A549 (cell line): ENCODE data around the gene NHERF1. TPM values are rescaled to one million over a fixed set of nuclear protein-coding genes. Genes with fewer than 3 reads are reported as not detected.

Source experiments
- ATAC-seq, 2 experiments: fragments of 200-7000 bp in 1 of 2; fragments of >200 bp in 1 of 2; cut with Nextera tagmentation in 1 of 2; cut with Tn5 transposase in 1 of 2; 3 replicates each; pipeline versions ENCODE4 v1.8.0 to v1.9.1; 2018 to 2020; ENCODE audit warnings: mild to moderate bottlenecking in 1 of 2, moderate library complexity in 1 of 2
- CTCF ChIA-PET: fragments of 300-600 bp; sonication (Branson Sonifier 250); formaldehyde crosslinking; extraction: SDS; loops from one replicate; lab custom pipeline; 2021; ENCODE audit warnings: antibody characterized with exemption, inconsistent platforms; lab: Yijun Ruan, JAX
- POLR2A ChIA-PET: fragments of 350-600 bp; formaldehyde crosslinking; extraction: SDS; loops from one replicate; lab custom pipeline; 2021; ENCODE audit warnings: antibody characterized with exemption, inconsistent platforms; lab: Yijun Ruan, JAX
- DNase-seq, 2 experiments: peaks; one replicate each; pipeline versions ENCODE4 v3.0.0 to v3.0.0-alpha.2; 2011 to 2016; ENCODE audit warnings: low read depth in 1 of 2, low spot score in 1 of 2
- FAIRE-seq: peaks from 2 replicates; lab custom pipeline; 2011; peaks lifted over from hg19 to GRCh38; lab: Jason Lieb, UNC
- H3K27ac ChIP-seq, 2 experiments: fragments of >200 bp; sonication (Bioruptor Twin); formaldehyde crosslinking; 3 replicates each; pipeline ENCODE4 v1.5.1; 2016 to 2017
- H3K4me1 ChIP-seq: fragments of >200 bp; sonication (Bioruptor Twin); formaldehyde crosslinking; 3 replicates; pipeline ENCODE4 v1.6.1; 2016
- H3K4me2 ChIP-seq: fragments of >200 bp; sonication (Bioruptor Twin); formaldehyde crosslinking; 3 replicates; pipeline ENCODE4 v1.6.1; 2016
- H3K4me3 ChIP-seq: fragments of >200 bp; sonication (Bioruptor Twin); formaldehyde crosslinking; 3 replicates; pipeline ENCODE4 v1.5.1; 2016
- H3K9me3 ChIP-seq: fragments of >200 bp; sonication (Bioruptor Twin); formaldehyde crosslinking; 3 replicates; pipeline ENCODE4 v1.6.1; 2016
- BHLHE40 ChIP-seq: IDR thresholded peaks from 2 replicates; pipeline ENCODE4 v1.6.1; 2012; ENCODE audit warnings: low read depth, low read length, inconsistent platforms
- CEBPB ChIP-seq, 2 experiments: fragments of >200 bp in 1 of 2; sonication (Bioruptor Twin) in 1 of 2; formaldehyde crosslinking in 1 of 2; IDR thresholded peaks; 2 replicates each; pipeline ENCODE4 v1.6.1; 2012 to 2016
- CHD2 ChIP-seq: fragments of 150-350 bp; IDR thresholded peaks from 2 replicates; pipeline ENCODE4 v1.6.1; 2014; ENCODE audit warnings: low read length; ENCODE audit not compliant: partially characterized antibody
- EP300 ChIP-seq, 2 experiments: fragments of >200 bp; sonication (Bioruptor Twin); formaldehyde crosslinking; IDR thresholded peaks; 2 replicates in 1 of 2; 3 replicates in 1 of 2; pipeline ENCODE4 v1.6.1; 2016 to 2017
- ESRRA ChIP-seq: fragments of 150-350 bp; IDR thresholded peaks from 2 replicates; pipeline ENCODE4 v1.6.1; 2014; ENCODE audit warnings: mild to moderate bottlenecking, low read length, borderline replicate concordance
- MYC ChIP-seq: IDR thresholded peaks from 2 replicates; pipeline ENCODE4 v1.6.1; 2012; ENCODE audit warnings: mild to moderate bottlenecking, inconsistent platforms, low read length, improper control_type of control experiment, borderline replicate concordance
- NFE2L2 ChIP-seq: fragments of 150-350 bp; conservative IDR thresholded peaks from 2 replicates; pipeline ENCODE4 v1.6.1; 2014; ENCODE audit warnings: low read length
- RAD21 ChIP-seq, 2 experiments: fragments of >200 bp in 1 of 2; sonication (Bioruptor Twin) in 1 of 2; formaldehyde crosslinking in 1 of 2; IDR thresholded peaks in 1 of 2; conservative IDR thresholded peaks in 1 of 2; 2 replicates in 1 of 2; 3 replicates in 1 of 2; pipeline ENCODE4 v1.6.1; 2012 to 2018; ENCODE audit warnings: inconsistent platforms in 1 of 2
- RARB ChIP-seq: fragments of 250-450 bp; sonication (Bioruptor Pico); IDR thresholded peaks from 2 replicates; pipeline ENCODE4 v1.8.0; 2021; ENCODE audit warnings: mild to moderate bottlenecking, moderate library complexity
- RNF2 ChIP-seq: fragments of 200-600 bp; sonication (generic); IDR thresholded peaks from 2 replicates; pipeline ENCODE4 v1.6.1; 2016; ENCODE audit warnings: low read depth, mild to moderate bottlenecking, antibody characterized with exemption, moderate library complexity, borderline replicate concordance
- SMC3 ChIP-seq: fragments of >200 bp; sonication (Bioruptor Twin); formaldehyde crosslinking; IDR thresholded peaks from 3 replicates; pipeline ENCODE4 v1.6.1; 2018; ENCODE audit warnings: inconsistent platforms
- ZNF302 ChIP-seq: fragments of 250-450 bp; sonication (Bioruptor Pico); IDR thresholded peaks from 2 replicates; pipeline ENCODE4 v1.9.0; 2021; ENCODE audit warnings: inconsistent platforms, mild to moderate bottlenecking, moderate library complexity
- WGBS: methylation state at CpG from one replicate; pipeline ENCODE4 v1.1.6; 2017; ENCODE audit errors: missing lambda C conversion rate; 5-methylcytosine and 5-hydroxymethylcytosine counted together
- polyA plus RNA-seq, 4 experiments: library from polyadenylated mRNA; depleted of rRNA in 3 of 4; stranded (reverse); fragments of >200 nt; fragmentation: RNase III in 1 of 4; extraction: RNeasy Plus Mini Kit Qiagen cat#74134 plus additional on column Dnase treatment in 1 of 4; gene quantifications; 2 replicates in 3 of 4; 3 replicates in 1 of 4; pipeline ENCODE4 v1.2.3, GENCODE V29; 2011 to 2017
- TF ChIP-seq, protein P1 (sequence below): fragments of 200-600 bp; sonication (generic); IDR thresholded peaks from 2 replicates; pipeline ENCODE4 v1.6.1; 2016; ENCODE audit warnings: antibody characterized with exemption, mild to moderate bottlenecking, moderate library complexity
- TF ChIP-seq, protein P2 (sequence below): fragments of >200 bp; sonication (Bioruptor Twin); formaldehyde crosslinking; IDR thresholded peaks from 3 replicates; pipeline ENCODE4 v1.5.1; 2016
- TF ChIP-seq, protein P3 (sequence below): fragments of 450-650 bp; IDR thresholded peaks from 2 replicates; pipeline ENCODE4 v1.6.1; 2014; ENCODE audit warnings: antibody characterized with exemption

Gene NHERF1
- polyA plus RNA-seq, 2 of the 4 experiments (the other 2 are of a cell fraction): 41.5 to 51.5 TPM

DNA sequence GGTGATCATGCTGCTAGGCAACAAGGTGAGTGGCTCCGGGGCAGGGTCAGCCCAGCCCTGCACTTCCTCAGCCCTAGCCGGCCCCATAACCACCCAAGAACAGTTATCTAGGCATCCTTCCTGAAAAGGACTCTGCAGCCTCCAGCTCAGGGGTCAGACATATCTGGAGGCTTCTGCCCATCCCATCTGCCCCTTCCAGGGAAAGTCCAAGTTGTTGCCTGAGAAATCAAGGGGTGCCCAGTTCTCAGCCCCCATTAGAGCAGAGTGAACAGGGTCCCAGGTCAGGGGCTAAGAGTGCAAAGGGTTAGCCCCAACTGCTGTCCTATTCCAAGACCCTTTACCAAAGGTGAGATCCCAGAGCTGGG, 4.1 kb upstream of the NHERF1 start (continued):
- TF ChIP-seq CEBPB (IDR thresholded peaks at IDR 0.05) (no peak), ZNF302 (no peak), RARB (CRISPR knock-in tag) (no peak), SMC3 (no peak), RNF2 (no peak)
- TF ChIP-seq, protein P1, sequence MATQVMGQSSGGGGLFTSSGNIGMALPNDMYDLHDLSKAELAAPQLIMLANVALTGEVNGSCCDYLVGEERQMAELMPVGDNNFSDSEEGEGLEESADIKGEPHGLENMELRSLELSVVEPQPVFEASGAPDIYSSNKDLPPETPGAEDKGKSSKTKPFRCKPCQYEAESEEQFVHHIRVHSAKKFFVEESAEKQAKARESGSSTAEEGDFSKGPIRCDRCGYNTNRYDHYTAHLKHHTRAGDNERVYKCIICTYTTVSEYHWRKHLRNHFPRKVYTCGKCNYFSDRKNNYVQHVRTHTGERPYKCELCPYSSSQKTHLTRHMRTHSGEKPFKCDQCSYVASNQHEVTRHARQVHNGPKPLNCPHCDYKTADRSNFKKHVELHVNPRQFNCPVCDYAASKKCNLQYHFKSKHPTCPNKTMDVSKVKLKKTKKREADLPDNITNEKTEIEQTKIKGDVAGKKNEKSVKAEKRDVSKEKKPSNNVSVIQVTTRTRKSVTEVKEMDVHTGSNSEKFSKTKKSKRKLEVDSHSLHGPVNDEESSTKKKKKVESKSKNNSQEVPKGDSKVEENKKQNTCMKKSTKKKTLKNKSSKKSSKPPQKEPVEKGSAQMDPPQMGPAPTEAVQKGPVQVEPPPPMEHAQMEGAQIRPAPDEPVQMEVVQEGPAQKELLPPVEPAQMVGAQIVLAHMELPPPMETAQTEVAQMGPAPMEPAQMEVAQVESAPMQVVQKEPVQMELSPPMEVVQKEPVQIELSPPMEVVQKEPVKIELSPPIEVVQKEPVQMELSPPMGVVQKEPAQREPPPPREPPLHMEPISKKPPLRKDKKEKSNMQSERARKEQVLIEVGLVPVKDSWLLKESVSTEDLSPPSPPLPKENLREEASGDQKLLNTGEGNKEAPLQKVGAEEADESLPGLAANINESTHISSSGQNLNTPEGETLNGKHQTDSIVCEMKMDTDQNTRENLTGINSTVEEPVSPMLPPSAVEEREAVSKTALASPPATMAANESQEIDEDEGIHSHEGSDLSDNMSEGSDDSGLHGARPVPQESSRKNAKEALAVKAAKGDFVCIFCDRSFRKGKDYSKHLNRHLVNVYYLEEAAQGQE: no peak
- TF ChIP-seq, all 56 proteins: peak for 0

DNA sequence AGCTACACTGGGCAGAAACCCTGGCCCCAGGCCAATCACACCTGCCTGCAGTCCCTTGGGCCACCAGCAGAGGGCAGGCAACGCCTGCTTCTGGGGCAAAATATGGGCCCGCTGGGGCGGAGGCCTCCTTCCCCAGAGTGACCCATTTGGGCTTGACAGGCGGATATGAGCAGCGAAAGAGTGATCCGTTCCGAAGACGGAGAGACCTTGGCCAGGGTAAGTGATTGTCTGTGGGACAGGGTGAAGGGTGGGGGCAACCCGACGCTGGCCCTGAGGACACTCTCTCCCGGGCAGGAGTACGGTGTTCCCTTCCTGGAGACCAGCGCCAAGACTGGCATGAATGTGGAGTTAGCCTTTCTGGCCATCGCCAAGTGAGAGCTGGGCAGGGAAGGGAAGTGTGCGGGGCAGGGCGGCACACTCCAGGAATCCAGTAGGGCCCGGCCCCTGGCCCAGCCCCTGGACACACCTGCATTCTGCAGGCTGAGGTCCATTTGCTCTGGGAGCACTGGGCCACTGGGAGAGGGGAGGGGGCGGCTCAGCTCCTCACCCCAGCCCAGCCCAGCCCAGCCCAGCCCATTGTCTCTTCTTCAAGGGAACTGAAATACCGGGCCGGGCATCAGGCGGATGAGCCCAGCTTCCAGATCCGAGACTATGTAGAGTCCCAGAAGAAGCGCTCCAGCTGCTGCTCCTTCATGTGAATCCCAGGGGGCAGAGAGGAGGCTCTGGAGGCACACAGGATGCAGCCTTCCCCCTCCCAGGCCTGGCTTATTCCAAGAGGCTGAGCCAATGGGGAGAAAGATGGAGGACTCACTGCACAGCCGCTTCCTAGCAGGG, 3.5 kb upstream of the NHERF1 start:
- TF ChIP-seq, protein P2, sequence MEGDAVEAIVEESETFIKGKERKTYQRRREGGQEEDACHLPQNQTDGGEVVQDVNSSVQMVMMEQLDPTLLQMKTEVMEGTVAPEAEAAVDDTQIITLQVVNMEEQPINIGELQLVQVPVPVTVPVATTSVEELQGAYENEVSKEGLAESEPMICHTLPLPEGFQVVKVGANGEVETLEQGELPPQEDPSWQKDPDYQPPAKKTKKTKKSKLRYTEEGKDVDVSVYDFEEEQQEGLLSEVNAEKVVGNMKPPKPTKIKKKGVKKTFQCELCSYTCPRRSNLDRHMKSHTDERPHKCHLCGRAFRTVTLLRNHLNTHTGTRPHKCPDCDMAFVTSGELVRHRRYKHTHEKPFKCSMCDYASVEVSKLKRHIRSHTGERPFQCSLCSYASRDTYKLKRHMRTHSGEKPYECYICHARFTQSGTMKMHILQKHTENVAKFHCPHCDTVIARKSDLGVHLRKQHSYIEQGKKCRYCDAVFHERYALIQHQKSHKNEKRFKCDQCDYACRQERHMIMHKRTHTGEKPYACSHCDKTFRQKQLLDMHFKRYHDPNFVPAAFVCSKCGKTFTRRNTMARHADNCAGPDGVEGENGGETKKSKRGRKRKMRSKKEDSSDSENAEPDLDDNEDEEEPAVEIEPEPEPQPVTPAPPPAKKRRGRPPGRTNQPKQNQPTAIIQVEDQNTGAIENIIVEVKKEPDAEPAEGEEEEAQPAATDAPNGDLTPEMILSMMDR: peak; percentile 99
- 0 out of 5 replicates have a peak, but pooled peaks of 1 of the 2 experiments have one; percentile 2 for TF ChIP-seq EP300 (IDR thresholded peaks at IDR 0.05)
- 0 out of 2 replicates have a peak, but pooled peaks have one; percentile 2 for TF ChIP-seq NFE2L2
- 0 out of 2 replicates have a peak, but pooled peaks have one; percentile 18 for TF ChIP-seq BHLHE40
- TF ChIP-seq, protein P3, sequence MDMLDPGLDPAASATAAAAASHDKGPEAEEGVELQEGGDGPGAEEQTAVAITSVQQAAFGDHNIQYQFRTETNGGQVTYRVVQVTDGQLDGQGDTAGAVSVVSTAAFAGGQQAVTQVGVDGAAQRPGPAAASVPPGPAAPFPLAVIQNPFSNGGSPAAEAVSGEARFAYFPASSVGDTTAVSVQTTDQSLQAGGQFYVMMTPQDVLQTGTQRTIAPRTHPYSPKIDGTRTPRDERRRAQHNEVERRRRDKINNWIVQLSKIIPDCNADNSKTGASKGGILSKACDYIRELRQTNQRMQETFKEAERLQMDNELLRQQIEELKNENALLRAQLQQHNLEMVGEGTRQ: no peak
- peak; percentile 97 to 98 for TF ChIP-seq RAD21 (conservative IDR thresholded peaks at IDR 0.05 in 1 of 2, IDR thresholded peaks at IDR 0.05 in 1 of 2)
- TF ChIP-seq CHD2: peak; percentile 27
- TF ChIP-seq ESRRA: no peak
- TF ChIP-seq SMC3: peak; percentile 96
- 0 out of 2 replicates have a peak, but pooled peaks have one; percentile 45 for TF ChIP-seq MYC
- FAIRE-seq: no peak
- peaks cover 18% of the 10 kb centered on the region for H3K4me1 ChIP-seq
- H3K9me3 ChIP-seq: no peaks in the 10 kb centered on the region
- POLR2A ChIA-PET: interaction anchor here (0.5 to 1.1 kb wide), 4 partner anchors 9 to 1110 kb away, joined by 3 read pairs; partner anchors contain the start of genes NAT9 and WBP2
- ATAC-seq: peak; percentile 2 to 41; a peak in 3 of 6 replicates
- H3K27ac ChIP-seq: no peak overlapping the region
- WGBS: 54% methylated on average over 24 of the region's 24 CpGs
- H3K4me3 ChIP-seq: no peak overlapping the region
- peak overlapping the region; percentile 33; the same call in 1 of the 3 replicates for H3K4me2 ChIP-seq
- DNase-seq: peak; percentile 70 to 91
- CTCF ChIA-PET: interaction anchor here (0.5 to 21.5 kb wide), 43 partner anchors 8 to 1997 kb away, joined by 3 to 705 read pairs (median 4); partner anchors contain the start of genes CD300LF, NAT9 and RAB37
